Progenitor cell of endocrine pancreas (in vitro differentiated cells): Measurements from ENCODE around the gene TIMP2. TPM values are rescaled to one million over a fixed set of nuclear protein-coding genes. Genes with fewer than 3 reads are reported as not detected.

Experiments used
- DNase-seq: peaks from one replicate; pipeline ENCODE4 v3.0.0; 2021; ENCODE audit warnings: low spot score; ENCODE audit not compliant: unreplicated experiment
- H3K27ac Mint-ChIP-seq: 2 replicates; pipeline ENCODE4 v1.8.0; 2021; ENCODE audit warnings: mild to moderate bottlenecking, moderate library complexity, mixed read lengths
- H3K27me3 Mint-ChIP-seq: 2 replicates; pipeline ENCODE4 v1.8.0; 2021; ENCODE audit warnings: mixed read lengths
- H3K36me3 Mint-ChIP-seq: 2 replicates; pipeline ENCODE4 v1.8.0; 2022; ENCODE audit warnings: mixed read lengths; ENCODE audit not compliant: insufficient read depth
- H3K4me1 Mint-ChIP-seq: 2 replicates; pipeline ENCODE4 v1.8.0; 2021; ENCODE audit warnings: low read depth, mixed read lengths
- H3K4me3 Mint-ChIP-seq: 2 replicates; pipeline ENCODE4 v1.8.0; 2021; ENCODE audit warnings: low read depth, mild to moderate bottlenecking, moderate library complexity, mixed read lengths
- H3K9me3 Mint-ChIP-seq: 2 replicates; pipeline ENCODE4 v1.8.0; 2021; ENCODE audit warnings: low read depth, mixed read lengths
- total RNA-seq: library from RNA; stranded (reverse); gene quantifications from 2 replicates; pipeline ENCODE4 v1.2.1, GENCODE V29; 2021
- TF ChIP-seq, protein P1 (sequence below): fragments of 200-600 bp; sonication (generic); IDR thresholded peaks from one replicate; pipeline ENCODE4 v1.5.0; 2021; ENCODE audit warnings: antibody characterized with exemption, mild to moderate bottlenecking; ENCODE audit not compliant: unreplicated experiment

TIMP2 gene
- total RNA-seq, 1 donor from 2014 or later, result 51.4 TPM

DNA sequence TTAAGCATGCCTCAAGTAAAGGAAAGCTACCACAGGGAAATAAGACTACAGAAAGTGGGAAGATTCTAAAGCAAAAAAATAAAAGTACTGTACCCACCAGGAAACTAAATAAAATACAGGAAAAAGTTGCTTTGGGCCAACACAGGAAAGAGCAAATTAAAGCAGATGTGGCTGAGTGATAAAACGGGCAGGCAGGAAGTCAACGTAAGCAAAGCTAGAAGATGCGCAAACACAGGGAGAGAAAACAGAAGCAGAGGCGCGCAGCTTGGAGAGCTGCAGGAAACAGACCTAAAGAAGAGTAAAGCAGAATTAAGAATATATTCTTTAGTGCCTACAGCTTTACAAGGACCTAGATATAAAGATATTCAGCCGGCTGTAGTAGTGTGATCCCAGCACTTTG lies 106.3 kb downstream of the TIMP2 start:
- DNase-seq, result no peak
- peaks cover 28% of the 10 kb centered on the region for H3K36me3 Mint-ChIP-seq
- H3K9me3 Mint-ChIP-seq, result no peaks in the 10 kb centered on the region
- H3K27ac Mint-ChIP-seq, result no peak overlapping the region
- H3K4me3 Mint-ChIP-seq, result no peak overlapping the region
- no peaks in the 10 kb centered on the region for H3K4me1 Mint-ChIP-seq
- TF ChIP-seq, protein P1, sequence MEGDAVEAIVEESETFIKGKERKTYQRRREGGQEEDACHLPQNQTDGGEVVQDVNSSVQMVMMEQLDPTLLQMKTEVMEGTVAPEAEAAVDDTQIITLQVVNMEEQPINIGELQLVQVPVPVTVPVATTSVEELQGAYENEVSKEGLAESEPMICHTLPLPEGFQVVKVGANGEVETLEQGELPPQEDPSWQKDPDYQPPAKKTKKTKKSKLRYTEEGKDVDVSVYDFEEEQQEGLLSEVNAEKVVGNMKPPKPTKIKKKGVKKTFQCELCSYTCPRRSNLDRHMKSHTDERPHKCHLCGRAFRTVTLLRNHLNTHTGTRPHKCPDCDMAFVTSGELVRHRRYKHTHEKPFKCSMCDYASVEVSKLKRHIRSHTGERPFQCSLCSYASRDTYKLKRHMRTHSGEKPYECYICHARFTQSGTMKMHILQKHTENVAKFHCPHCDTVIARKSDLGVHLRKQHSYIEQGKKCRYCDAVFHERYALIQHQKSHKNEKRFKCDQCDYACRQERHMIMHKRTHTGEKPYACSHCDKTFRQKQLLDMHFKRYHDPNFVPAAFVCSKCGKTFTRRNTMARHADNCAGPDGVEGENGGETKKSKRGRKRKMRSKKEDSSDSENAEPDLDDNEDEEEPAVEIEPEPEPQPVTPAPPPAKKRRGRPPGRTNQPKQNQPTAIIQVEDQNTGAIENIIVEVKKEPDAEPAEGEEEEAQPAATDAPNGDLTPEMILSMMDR, result no peak
- H3K27me3 Mint-ChIP-seq, result no peaks in the 10 kb centered on the region

DNA sequence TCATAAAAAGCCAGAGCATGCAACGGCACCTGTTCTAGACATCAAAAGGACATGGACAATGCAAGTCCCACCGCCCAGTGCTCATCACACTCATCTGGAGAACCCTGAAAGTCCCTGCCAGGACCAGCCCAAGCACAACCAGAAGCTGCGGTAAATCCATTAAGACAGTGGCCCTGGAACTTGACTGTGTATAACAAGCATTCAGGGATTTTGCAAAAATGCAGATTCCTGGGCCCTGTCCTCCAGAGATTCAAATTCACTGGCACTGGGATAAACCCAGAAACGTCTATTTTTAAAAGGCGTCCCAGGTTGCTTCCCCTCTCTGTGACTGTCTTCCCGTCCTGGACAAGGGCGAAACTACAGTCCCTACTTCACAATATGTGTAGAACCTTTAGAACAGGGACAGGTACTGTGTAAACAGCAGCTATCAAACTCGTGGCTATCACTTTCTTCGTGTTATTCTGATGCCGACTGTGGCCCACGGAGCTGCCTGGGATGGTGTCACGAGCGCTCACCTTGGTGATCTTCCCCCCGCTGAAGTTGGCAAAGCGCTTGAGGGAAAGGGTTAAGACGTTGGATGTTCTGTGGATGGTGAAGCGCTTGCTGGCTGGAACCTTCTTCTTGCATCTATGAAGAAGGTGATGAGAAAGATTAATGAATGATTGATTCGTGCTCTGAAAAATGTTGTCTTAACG lies 106.9 kb downstream of the TIMP2 start:
- Mint-ChIP-seq H3K9me3 (no peaks in the 10 kb centered on the region), H3K4me3 (no peak overlapping the region), H3K36me3 (peaks cover 23% of the 10 kb centered on the region), H3K27ac (no peak overlapping the region), H3K27me3 (no peaks in the 10 kb centered on the region), H3K4me1 (no peaks in the 10 kb centered on the region)
- no peak for DNase-seq
- TF ChIP-seq, protein P1, result no peak

DNA sequence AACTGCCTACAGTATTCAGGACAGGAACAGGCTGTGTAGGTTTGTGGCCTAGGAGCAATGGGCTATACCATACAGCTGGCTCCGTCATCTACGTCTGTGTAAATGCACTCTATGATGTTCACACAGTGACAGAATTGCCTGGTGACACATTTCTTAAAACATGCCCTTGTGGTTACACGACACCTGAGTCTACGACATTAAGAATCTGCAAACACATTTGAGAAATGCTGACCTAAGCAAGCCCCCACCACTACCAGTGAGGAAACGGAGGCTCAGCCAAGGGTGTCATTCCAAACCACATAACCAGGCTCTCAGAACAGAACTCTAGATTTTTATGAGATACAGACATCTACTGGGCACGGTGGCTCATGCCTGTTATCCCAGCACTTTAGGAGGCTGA lies 108.1 kb downstream of the TIMP2 start:
- TF ChIP-seq, protein P1, result no peak
- Mint-ChIP-seq H3K4me3 (no peak overlapping the region), H3K27me3 (no peaks in the 10 kb centered on the region), H3K9me3 (no peaks in the 10 kb centered on the region), H3K36me3 (peaks cover 17% of the 10 kb centered on the region), H3K4me1 (no peaks in the 10 kb centered on the region), H3K27ac (no peak overlapping the region)
- DNase-seq, result no peak

DNA sequence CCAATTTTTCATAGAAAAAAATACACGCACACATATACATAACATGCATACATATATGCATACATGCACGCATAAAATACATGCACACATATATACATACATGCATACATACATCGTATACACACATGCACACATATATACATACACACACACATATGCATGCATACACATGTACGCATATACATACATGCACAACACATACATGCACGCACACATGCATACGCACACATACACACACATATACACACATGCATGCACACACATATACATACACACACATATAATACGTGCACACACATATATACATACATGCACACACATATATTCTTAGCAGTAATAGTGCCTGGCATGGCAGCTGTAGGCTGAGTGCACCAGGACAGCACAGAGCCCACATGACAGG lies 109.5 kb downstream of the TIMP2 start:
- TF ChIP-seq, protein P1, result no peak
- Mint-ChIP-seq H3K4me3 (no peak overlapping the region), H3K4me1 (no peaks in the 10 kb centered on the region), H3K27ac (no peak overlapping the region), H3K36me3 (peaks cover 15% of the 10 kb centered on the region), H3K27me3 (no peaks in the 10 kb centered on the region), H3K9me3 (no peaks in the 10 kb centered on the region)
- no peak for DNase-seq

DNA sequence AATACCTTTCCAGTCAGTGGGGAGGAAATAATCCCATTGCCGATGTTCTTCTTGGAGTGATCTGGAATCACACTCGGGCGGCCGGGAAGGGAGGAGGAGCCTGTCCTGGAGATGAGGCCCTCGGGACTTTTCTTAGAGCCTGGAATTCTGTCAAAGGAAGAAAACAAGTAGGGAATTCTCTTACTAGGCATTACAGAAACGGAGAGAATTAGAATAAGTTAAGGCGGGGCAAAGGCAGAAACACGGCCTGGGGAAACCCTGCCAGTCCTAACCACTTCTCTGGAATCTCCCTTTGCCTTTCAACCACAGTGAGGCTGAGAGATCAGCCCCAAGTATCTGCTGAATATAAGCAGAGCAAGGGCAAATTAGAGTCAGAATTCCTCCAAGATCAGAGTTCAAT lies 112.3 kb downstream of the TIMP2 start:
- H3K4me3 Mint-ChIP-seq, result no peak overlapping the region
- no peak for DNase-seq
- H3K27me3 Mint-ChIP-seq, result no peaks in the 10 kb centered on the region
- no peaks in the 10 kb centered on the region for H3K9me3 Mint-ChIP-seq
- peaks cover 14% of the 10 kb centered on the region for H3K36me3 Mint-ChIP-seq
- no peaks in the 10 kb centered on the region for H3K4me1 Mint-ChIP-seq
- TF ChIP-seq, protein P1, result no peak
- no peak overlapping the region for H3K27ac Mint-ChIP-seq
